K562 (cell line): Measurements from ENCODE around the gene PIEZO2. TPM values are rescaled to one million over a fixed set of nuclear protein-coding genes. Genes with fewer than 3 reads are reported as not detected.

ENCODE experiments used
- ATF2 ChIP-seq: sonication (generic); formaldehyde crosslinking; IDR thresholded peaks from 2 replicates; pipeline ENCODE4 v1.8.1; 2022; ENCODE audit warnings: missing genetic modification reagents
- PRDM10 ChIP-seq: fragments of 450-650 bp; IDR thresholded peaks from 2 replicates; pipeline ENCODE4 v1.6.1; 2018; ENCODE audit not compliant: partially characterized antibody
- PTTG1 ChIP-seq: fragments of 450-650 bp; IDR thresholded peaks from 2 replicates; pipeline ENCODE4 v1.6.1; 2016; ENCODE audit warnings: low read depth, mild to moderate bottlenecking, missing genetic modification characterization, missing compliant biosample characterization
- SRSF1 ChIP-seq: fragments of 200-400 bp; formaldehyde crosslinking; IDR thresholded peaks from 2 replicates; pipeline ENCODE4 v1.6.1; 2017; ENCODE audit warnings: mild to moderate bottlenecking, low read depth, low read length, moderate library complexity
- ZNF316 ChIP-seq: fragments of 450-650 bp; IDR thresholded peaks from 2 replicates; pipeline ENCODE4 v1.6.1; 2016
- polyA plus RNA-seq, 8 experiments: library from polyadenylated mRNA; depleted of rRNA in 4 of 8; stranded (reverse) in 5 of 8; unstranded in 3 of 8; fragments of >200 nt; fragmentation: Nextera tagmentation in 2 of 8; fragmentation: Illumina TruSeq in 1 of 8; extraction: Ambion mirVana in 2 of 8; extraction: Trizol in 1 of 8; gene quantifications; 2 replicates each; pipeline versions ENCODE4 v1.2.1 to v1.2.3, GENCODE V29; 2011 to 2014; ENCODE audit warnings: inconsistent platforms in 1 of 8, missing spikeins in 1 of 8
- total RNA-seq, 7 experiments: library from RNA; depleted of rRNA in 6 of 7; stranded (reverse); fragments of >200 nt in 6 of 7; fragmentation: Illumina TruSeq in 2 of 7; extraction: Trizol in 2 of 7; gene quantifications; 2 replicates each; pipeline versions ENCODE4 v1.2.1 to v1.2.3, GENCODE V29; 2011 to 2021; ENCODE audit warnings: low replicate concordance in 1 of 7

Gene PIEZO2
- total and polyA plus RNA-seq, 9 of the 15 experiments (the other 6 are each of a cell fraction or from before 2014, with no cell fraction given), result 0.54 to 4.1 (median 2.0) TPM

- no peak for TF ChIP-seq PRDM10
- no peak for TF ChIP-seq PTTG1 (tag)
- no peak for TF ChIP-seq SRSF1
- TF ChIP-seq ATF2 (CRISPR knock-in tag), result no peak
- TF ChIP-seq ZNF316, result 0 out of 2 replicates have a peak, but pooled peaks have one; percentile 14
Measured at GRCh38 chr18:10846657-10847407, 302.5 kb downstream of the PIEZO2 start (continued).
